HG03196 (cell line): ENCODE results near the gene RELN.

Source experiments
- ATAC-seq: cut with Tn5 transposase; IDR thresholded peaks from one replicate; pipeline ENCODE4 v1.9.1; 2021; ENCODE audit not compliant: unreplicated experiment

The RELN gene

GRCh38 chr7:103651593-103652377, 337.7 kb downstream of the RELN start:
- no peak for ATAC-seq

DNA sequence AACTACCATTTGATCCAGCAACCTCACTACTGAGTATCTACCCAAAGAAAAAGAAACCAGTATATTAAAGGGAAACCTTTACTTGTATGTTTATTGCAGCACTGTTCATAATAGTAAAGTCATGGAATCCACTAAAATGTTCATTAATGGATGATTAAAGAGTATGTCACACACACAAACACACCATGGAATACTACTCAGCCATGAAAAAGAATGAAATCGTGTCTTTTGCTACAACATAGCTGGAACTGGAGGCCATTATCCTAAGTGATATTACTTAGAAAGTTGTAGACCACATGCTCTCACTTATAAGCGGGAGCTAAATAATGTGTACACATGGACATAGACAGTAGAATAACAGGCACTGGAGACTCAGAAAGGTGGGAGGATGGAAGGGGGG, 340.4 kb downstream of the RELN start:
- ATAC-seq: no peak

- no peak for ATAC-seq
These were observed 341.3 kb downstream of the RELN start for GRCh38 chr7:103648135-103648534.

- no peak for ATAC-seq
These were observed 345.1 kb downstream of the RELN start for GRCh38 chr7:103644319-103644718.

GRCh38 chr7:103640031-103640779, 349.3 kb downstream of the RELN start:
- ATAC-seq: no peak

DNA sequence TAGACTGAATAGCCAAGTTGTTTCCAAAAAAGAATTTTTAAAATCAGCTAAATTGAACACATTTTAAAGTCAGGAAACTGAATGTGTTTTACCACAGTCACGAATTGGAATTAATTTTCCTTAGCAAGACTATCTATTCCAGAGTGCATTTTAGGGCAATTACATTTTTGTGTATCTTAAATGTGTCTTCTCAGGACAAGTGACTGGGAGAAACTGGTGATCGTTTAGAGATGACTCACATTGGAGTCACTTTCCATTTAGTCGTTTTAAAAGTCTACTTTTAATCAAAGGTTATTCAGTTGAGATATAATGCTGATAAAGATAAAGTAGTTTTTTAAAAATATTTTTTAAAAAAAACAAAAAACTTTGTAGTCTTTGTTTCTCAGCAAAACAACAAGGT, 351.7 kb downstream of the RELN start:
- ATAC-seq: no peak

- no peak for ATAC-seq
These were observed 352.4 kb downstream of the RELN start for GRCh38 chr7:103637094-103637493.

DNA sequence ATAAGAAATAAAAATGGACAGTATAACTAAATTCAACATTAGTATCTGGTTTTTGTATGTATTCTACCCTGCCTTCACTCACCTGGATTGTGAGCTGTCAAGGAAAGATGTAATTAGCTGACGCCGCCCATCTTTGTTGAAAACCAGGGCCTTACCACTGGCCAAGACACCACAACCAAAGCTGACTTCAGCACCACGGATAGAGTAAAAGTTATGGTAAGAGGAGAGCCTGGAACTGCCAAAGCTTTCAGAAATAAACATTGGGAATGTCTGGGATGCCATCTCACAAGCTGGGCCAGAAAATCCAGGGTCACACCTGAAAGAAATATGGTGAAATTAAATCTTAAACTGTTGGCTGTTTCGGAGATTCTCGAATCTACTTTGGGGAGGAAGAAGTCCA, 353.3 kb downstream of the RELN start:
- ATAC-seq: no peak

GRCh38 chr7:103632972-103633371, 356.5 kb downstream of the RELN start:
- no peak for ATAC-seq

GRCh38 chr7:103632005-103632639, 357.3 kb downstream of the RELN start:
- ATAC-seq: no peak

DNA sequence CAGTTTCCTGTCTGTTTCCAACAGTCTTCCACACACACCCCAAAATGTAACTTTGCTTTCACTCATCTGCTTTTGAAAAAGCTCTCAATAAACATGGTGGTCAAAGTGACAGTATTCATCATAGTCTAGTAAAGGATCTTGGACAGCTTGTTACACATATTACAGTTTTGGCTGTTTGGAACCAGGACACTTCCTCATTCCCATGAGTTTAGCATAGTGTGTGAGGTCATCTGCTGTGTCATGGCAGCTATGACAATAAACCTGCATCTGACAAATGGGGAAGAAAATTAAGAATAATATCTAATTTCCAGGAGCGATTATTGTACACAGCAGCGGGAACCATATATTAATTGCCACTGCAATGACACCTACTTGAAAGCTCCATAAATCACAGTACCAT, 359.1 kb downstream of the RELN start:
- ATAC-seq: no peak

DNA sequence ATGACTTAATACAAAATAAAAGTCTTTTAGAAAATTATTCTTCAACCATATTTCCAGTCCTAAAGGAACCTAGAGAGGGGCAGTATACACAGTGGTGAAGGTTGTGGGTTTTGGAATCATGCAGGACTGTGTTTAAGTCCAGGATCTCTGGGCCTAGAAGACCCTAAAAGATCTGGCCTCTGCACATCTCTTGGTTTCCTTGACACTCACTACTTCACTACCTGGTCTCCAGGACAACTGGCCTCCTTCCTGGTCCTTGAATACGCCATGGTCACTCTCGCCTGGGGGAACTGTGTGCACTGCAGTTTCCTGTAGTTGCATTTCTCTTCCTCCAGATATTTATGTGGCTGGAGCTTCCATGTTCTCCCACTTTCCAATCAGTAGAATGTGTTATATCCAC, 360.7 kb downstream of the RELN start:
- no peak for ATAC-seq

DNA sequence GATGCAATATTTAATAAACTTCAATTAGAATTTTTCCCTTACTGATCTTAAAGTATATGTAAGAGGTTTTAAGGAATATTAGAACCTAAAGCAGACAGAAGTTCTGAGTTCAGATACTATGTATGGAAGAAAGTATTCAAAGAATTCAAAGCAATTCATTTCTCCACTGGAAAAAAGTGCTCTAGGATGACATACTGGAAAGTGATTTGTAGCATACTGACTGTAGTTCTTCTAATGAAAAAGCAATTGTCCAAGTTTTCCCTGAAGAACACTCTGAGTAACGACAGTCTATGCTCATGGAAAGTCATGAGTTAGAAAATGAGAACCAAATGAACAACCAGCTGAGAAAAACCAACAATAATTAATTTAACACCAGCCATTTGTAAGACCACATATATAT, 362.7 kb downstream of the RELN start:
- ATAC-seq: no peak

DNA sequence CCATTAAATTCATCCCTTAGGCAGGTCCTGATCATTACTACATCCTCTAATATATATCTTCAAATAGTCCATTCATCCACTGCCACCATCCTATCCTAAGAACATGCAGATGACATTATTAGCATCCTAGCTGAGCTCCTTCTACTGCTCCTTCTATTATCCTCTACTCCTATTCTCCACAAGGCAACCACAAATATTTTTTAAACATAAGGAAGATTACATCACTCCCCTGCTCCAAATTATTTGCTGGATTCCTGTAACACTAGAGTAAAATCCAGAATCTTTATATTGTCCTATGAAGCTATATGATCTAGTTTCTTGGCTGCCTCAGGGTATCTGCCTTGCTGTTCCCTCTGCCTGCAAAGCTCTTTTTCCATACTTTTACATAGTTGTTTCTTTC, 367.2 kb downstream of the RELN start:
- no peak for ATAC-seq

DNA sequence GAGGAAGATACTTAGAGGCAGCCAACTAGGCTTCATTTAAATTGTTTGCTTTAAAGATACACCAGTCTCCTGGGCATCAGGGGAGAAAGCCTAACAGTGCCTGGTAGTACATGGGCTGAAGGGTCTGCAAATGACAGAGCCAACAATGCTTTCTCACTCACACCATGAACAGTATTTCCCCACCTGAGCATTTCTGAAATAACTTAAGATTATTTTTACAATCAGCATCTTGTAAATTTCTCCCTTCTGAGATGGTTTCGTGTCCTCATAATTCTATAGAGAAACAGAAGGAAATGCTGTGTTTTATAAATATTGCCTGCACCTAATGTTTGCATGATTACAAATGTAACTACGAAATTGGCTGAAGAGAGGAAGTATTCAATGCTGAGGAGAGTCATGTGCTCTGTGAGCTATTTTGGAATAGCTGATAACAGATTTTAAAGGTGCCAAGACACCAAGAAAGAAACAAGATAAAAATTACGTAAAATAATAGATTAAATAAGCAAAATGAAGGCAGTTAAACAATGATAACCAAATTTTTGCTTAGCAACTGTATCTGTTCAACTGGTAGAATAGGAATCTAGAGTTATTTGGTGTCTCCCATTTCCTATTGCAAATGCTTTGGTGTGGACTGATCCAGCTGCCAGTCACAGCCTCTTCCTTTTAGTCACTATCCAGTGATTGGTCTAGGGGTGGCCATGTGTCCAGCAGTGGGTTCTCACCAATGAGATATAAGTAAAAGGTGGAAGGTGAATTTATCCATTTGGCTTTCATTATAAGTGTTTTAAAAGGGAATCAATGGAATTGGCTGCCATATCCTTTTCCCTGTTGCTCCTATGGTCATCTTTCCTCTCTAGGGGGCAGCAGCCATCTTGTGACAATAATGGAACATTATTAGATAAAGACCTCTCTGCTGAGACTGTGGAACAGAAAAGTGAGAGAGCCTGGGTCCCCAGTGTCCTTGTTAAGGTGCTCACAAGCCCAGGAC, 375.5 kb downstream of the RELN start:
- ATAC-seq: no peak

GRCh38 chr7:103609778-103610177, 379.7 kb downstream of the RELN start:
- ATAC-seq: no peak

- no peak for ATAC-seq
These were observed 383.8 kb downstream of the RELN start for GRCh38 chr7:103605640-103606039.

DNA sequence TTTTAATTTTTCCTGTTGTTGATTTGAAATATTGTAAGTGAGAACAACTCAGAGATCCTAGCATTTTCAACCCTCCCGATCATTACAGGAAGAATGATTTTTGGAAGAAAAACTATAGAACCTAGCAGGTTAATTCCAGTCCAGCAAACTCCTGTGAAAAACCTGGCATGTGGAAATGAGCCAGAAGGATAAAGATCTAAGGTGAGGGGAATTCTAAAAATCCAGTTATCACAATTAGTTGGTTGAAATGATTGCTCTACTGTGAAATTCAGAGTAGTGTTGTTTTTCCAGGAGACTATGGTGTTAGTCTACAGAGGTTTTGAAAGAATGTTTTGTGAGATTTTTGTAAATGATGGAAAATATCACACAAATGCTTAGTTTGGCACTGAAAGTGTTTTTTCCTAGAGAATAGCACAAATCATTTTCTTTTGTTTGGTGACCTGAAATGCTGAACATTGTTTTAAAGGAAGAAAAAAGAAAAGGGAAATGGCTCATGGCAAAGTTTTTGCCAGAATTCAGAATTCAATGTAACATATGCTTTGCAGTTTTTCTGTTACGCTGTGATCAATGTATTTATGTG, 391.0 kb downstream of the RELN start:
- ATAC-seq: no peak

DNA sequence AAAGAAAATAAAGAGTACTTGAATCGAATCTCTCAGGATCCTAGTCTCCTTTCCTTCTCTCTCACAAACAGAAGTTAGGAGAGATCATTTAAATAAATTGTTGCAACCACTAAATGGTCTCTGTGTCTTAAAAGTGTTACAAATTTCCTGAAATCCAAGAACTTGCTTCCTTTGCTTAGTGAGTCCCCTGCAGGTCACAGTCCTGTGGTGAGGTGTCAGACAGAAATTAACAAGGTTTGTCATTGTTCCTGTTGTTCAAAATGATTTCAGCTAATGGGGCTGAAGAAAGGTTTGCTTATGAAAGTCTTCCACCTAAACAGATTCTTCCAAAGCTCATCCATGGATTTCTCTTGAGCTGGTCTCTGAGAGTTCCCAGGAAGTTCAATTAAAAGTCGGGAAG, 391.9 kb downstream of the RELN start:
- ATAC-seq: no peak

- ATAC-seq: no peak
These were observed 395.3 kb downstream of the RELN start for GRCh38 chr7:103594186-103594585.

DNA sequence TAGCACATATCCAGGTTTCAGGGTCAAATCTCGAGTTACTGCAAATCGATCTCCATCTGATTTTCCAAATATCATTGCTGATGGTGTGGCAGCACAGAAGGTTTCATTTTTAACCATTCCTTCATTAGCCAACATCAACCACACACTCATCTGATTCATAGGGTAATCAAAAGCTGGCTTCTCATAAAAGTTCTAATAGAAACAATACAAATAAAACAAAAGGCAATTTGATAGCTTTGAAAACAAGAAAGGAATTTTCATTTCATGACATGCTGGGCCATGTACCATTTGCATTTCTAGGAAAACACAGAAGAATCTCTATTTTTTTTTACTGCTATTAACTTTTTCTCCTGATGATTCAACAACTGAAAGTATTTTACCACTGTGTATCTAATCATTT, 395.8 kb downstream of the RELN start:
- ATAC-seq: no peak
